Neural cell (in vitro differentiated cells): Measurements from ENCODE around the gene SCUBE1.

Experiments
- EP300 ChIP-seq: fragments of 450-650 bp; conservative IDR thresholded peaks from 2 replicates; pipeline ENCODE4 v1.6.1; 2014; ENCODE audit warnings: antibody characterized with exemption, mild to moderate bottlenecking, moderate library complexity; ENCODE audit not compliant: poor library complexity, severe bottlenecking
- EZH2 ChIP-seq: fragments of 200-600, 300-800 bp; shearing (Covaris generic), sonication (generic); IDR thresholded peaks from 2 replicates; pipeline ENCODE4 v1.6.1; 2014; ENCODE audit warnings: antibody characterized with exemption, low read length, borderline replicate concordance, mild to moderate bottlenecking; ENCODE audit not compliant: insufficient read depth, poor library complexity, severe bottlenecking
- MXI1 ChIP-seq: fragments of 450-650 bp; conservative IDR thresholded peaks from 2 replicates; pipeline ENCODE4 v1.6.1; 2014; ENCODE audit warnings: antibody characterized with exemption, mild to moderate bottlenecking; ENCODE audit not compliant: poor library complexity, severe bottlenecking
- RAD21 ChIP-seq: fragments of 450-650 bp; conservative IDR thresholded peaks from 2 replicates; pipeline ENCODE4 v1.6.1; 2014; ENCODE audit warnings: antibody characterized with exemption, mild to moderate bottlenecking, moderate library complexity
- SMC3 ChIP-seq: fragments of 450-650 bp; conservative IDR thresholded peaks from 2 replicates; pipeline ENCODE4 v1.6.1; 2014; ENCODE audit warnings: antibody characterized with exemption, mild to moderate bottlenecking, moderate library complexity; ENCODE audit not compliant: poor library complexity
- TF ChIP-seq, protein P1 (sequence below): IDR thresholded peaks from 2 replicates; pipeline ENCODE4 v1.6.1; 2012; ENCODE audit warnings: borderline replicate concordance
- TF ChIP-seq, protein P2 (sequence below): fragments of 450-650 bp; IDR thresholded peaks from 2 replicates; pipeline ENCODE4 v1.5.1; 2014; ENCODE audit warnings: antibody characterized with exemption, mild to moderate bottlenecking, moderate library complexity; ENCODE audit not compliant: poor library complexity, severe bottlenecking

DNA sequence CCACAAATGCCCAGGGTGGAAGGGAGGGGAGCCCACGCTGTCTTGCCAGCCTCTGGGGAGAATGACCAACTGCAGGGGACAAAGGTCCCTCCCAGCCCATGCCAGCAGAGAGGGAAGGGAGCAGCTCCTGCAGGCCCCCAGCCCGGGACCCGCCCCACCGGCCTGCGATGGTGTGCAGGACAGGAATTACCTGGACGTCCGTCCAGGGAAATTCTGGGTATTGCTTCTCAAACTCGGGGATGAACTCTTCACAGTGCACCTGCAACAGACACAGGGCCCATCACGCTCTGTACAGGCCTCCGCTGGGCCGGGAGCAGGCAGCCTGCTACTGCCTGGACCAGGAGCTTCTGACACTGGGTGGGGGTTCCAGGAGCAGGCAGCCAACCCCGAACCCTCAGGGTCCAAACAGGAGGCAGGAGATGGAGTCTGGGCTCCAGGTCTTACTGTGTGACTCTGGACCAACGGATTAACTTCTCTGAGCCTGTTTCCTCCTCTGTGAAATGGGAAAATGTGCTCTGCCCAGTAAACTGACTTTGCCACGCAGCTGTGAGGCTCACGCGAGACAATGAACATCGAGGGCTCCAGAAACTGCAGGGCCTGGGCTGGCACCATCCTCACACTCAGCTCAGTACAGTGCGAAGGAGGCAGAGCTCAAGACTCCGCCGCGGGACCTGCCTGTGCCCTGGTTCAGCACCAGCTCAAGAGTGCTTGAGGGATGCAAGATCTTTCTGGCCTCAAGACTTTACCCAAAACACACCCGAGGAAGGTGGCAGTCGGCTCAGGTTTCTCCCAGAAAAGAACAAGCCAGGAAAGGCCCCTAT, 173.7 kb downstream of the SCUBE1 start:
- TF ChIP-seq, protein P1, sequence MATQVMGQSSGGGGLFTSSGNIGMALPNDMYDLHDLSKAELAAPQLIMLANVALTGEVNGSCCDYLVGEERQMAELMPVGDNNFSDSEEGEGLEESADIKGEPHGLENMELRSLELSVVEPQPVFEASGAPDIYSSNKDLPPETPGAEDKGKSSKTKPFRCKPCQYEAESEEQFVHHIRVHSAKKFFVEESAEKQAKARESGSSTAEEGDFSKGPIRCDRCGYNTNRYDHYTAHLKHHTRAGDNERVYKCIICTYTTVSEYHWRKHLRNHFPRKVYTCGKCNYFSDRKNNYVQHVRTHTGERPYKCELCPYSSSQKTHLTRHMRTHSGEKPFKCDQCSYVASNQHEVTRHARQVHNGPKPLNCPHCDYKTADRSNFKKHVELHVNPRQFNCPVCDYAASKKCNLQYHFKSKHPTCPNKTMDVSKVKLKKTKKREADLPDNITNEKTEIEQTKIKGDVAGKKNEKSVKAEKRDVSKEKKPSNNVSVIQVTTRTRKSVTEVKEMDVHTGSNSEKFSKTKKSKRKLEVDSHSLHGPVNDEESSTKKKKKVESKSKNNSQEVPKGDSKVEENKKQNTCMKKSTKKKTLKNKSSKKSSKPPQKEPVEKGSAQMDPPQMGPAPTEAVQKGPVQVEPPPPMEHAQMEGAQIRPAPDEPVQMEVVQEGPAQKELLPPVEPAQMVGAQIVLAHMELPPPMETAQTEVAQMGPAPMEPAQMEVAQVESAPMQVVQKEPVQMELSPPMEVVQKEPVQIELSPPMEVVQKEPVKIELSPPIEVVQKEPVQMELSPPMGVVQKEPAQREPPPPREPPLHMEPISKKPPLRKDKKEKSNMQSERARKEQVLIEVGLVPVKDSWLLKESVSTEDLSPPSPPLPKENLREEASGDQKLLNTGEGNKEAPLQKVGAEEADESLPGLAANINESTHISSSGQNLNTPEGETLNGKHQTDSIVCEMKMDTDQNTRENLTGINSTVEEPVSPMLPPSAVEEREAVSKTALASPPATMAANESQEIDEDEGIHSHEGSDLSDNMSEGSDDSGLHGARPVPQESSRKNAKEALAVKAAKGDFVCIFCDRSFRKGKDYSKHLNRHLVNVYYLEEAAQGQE, result no peak
- no peak for TF ChIP-seq EZH2
- no peak for TF ChIP-seq SMC3
- TF ChIP-seq, protein P2, sequence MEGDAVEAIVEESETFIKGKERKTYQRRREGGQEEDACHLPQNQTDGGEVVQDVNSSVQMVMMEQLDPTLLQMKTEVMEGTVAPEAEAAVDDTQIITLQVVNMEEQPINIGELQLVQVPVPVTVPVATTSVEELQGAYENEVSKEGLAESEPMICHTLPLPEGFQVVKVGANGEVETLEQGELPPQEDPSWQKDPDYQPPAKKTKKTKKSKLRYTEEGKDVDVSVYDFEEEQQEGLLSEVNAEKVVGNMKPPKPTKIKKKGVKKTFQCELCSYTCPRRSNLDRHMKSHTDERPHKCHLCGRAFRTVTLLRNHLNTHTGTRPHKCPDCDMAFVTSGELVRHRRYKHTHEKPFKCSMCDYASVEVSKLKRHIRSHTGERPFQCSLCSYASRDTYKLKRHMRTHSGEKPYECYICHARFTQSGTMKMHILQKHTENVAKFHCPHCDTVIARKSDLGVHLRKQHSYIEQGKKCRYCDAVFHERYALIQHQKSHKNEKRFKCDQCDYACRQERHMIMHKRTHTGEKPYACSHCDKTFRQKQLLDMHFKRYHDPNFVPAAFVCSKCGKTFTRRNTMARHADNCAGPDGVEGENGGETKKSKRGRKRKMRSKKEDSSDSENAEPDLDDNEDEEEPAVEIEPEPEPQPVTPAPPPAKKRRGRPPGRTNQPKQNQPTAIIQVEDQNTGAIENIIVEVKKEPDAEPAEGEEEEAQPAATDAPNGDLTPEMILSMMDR, result no peak
- no peak for TF ChIP-seq RAD21
- no peak for TF ChIP-seq EP300
- TF ChIP-seq MXI1, result no peak
